ENCODE data around the gene ARV1.
A peak's percentile ranks its signal among the peaks of the same experiment; 100 is the strongest.

The ARV1 gene

DNA sequence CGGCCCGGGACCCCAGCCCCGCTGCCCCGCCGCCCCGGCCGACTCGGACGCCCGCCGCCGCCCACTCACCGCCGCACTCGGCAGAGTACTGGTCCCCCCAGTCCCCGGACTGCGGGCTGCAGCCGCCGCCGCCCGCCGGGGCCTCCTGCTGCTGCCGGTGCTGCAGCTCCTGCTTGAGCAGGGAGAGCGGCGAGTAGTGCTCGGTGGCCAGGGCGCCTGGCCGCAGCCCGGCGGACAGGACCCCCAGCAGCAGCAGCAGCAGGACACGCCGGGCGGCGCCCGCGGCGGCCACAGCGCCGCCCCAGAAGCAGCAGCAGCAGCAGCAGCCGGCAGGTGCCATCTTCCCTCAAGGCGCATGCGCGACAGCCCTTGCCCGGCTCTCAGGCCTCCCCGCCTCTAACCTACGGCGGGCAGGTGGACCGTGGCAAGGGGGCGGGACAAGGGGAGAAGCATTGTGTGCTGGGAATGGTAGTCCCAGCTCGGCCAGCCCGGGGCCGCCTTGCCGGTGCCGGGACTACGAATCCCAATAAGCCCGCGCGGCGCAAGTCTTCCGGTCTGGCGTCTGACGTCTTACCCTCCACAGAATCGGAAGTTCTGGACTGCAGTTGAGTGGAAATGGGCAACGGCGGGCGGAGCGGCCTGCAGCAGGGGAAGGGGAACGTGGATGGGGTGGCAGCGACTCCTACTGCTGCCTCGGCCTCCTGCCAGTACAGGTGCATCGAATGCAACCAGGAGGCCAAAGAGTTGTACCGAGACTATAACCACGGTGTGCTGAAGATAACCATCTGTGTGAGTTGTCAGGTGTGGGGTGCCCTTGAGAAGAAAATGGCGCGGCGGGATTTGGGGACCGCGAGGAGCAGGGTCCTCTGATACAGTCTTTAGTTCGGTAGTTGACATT, at the start of gene ARV1, which contains the start of gene TTC13:
Gene ARV1, plus strand, starts transcription at position 604 of the 898 bp plus-strand sequence. Its CDS starts 12 bp downstream, at position 616.
Gene TTC13, minus strand, starts transcription at position 371 of the 898 bp plus-strand sequence. Its CDS starts 31 bp downstream, at position 340.
- peak; percentile 92 for DNase-seq (ENCODE audit: low read depth in 1 of 2, low spot score in 1 of 2)

DNA sequence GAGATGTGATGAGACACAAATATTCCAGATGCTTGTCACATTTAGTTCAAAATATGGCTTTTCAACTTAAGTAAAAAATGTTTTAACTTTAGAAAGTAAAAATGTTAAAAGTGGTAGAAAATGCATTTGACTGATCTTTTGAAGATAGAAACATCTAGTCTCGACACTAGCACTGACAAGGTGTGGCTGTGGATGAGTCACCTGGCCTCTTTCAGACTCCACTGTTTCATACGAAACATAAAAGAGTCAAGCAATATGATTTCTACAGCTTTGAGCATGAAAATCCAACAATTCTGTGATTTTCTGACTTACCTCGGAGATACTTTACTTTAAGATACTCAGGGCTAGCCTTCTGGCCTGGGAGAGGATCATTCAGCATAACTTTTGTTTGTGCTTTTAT, 47.9 kb upstream of the ARV1 start:
- no peak for DNase-seq (ENCODE audit: low read depth in 1 of 2, low spot score in 1 of 2)

GRCh38 chr1:230935852-230936251, 43.0 kb upstream of the ARV1 start:
- DNase-seq (ENCODE audit: low read depth in 1 of 2, low spot score in 1 of 2) = no peak

- DNase-seq (ENCODE audit: low read depth in 1 of 2, low spot score in 1 of 2) = no peak
These were observed 42.4 kb upstream of the ARV1 start for GRCh38 chr1:230936475-230936874.

GRCh38 chr1:230937371-230937770, 41.5 kb upstream of the ARV1 start:
- no peak for DNase-seq (ENCODE audit: low read depth in 1 of 2, low spot score in 1 of 2)

GRCh38 chr1:230938924-230939368, 39.9 kb upstream of the ARV1 start:
- DNase-seq (ENCODE audit: low read depth in 1 of 2, low spot score in 1 of 2) = no peak

GRCh38 chr1:230939806-230940489, 38.9 kb upstream of the ARV1 start:
- DNase-seq (ENCODE audit: low read depth in 1 of 2, low spot score in 1 of 2) = no peak

GRCh38 chr1:230940848-230941247, 38.0 kb upstream of the ARV1 start:
- DNase-seq (ENCODE audit: low read depth in 1 of 2, low spot score in 1 of 2) = no peak

DNA sequence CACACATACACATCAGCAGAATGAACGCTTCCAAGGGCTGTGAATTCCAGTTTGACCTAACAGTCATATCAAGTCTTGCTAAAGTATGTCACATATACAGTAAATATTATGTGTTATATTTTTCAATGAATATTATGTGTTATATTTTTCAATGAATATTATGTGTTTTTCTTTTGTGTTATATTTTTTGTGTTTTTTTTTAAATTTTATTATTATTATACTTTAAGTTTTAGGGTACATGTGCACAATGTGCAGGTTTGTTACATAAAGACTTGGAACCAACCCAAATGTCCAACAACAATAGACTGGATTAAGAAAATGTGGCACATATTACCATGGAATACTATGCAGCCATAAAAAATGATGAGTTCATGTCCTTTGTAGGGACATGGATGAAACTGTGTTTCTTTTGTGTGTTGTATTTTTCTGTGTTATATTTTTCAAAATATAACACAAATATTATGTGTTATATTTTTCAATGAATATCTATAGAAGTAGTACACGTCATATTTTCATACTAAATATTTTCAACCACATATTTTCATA, 35.8 kb upstream of the ARV1 start:
- no peak for DNase-seq (ENCODE audit: low read depth in 1 of 2, low spot score in 1 of 2)

- DNase-seq (ENCODE audit: low read depth in 1 of 2, low spot score in 1 of 2) = no peak
These were observed 30.6 kb upstream of the ARV1 start for GRCh38 chr1:230948301-230948700.

DNA sequence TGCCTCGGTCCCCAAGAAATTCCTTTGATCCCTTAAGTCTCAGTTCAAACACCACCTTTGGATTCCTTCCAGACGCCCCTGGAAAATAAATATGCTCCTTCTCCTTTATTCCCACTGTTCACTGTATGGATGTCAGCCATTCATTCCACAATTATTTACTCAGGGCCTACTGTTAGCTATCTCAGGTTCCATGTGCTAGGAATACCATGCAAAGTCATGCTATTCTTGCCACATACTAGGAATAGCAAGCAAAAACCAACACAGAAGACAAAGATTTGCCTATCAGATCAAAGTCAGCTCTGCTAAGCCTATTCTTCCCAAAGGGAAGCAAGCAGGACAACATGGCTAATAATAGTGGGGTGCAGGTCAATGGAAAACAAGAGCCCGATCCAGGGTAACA, 30.0 kb upstream of the ARV1 start:
- DNase-seq (ENCODE audit: low read depth in 1 of 2, low spot score in 1 of 2) = no peak

DNA sequence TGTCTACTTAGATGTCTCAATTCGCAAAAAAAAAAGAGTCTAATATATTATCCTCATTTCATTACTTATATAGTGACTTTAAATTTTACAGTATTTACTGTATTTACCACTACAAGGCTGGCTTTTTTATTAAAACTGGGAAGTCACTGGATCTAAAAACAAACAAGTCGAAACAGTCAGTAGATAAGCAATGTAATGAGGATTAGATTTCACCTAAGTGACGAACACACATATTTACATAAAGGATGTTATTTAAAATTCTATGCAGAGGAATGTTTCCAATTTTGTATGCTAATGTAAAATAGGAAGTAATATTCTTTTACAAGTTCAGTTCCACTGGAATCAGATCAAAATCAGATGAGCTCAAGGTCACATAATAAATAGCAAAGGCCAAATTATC, 28.5 kb upstream of the ARV1 start:
- DNase-seq (ENCODE audit: low read depth in 1 of 2, low spot score in 1 of 2) = no peak

DNA sequence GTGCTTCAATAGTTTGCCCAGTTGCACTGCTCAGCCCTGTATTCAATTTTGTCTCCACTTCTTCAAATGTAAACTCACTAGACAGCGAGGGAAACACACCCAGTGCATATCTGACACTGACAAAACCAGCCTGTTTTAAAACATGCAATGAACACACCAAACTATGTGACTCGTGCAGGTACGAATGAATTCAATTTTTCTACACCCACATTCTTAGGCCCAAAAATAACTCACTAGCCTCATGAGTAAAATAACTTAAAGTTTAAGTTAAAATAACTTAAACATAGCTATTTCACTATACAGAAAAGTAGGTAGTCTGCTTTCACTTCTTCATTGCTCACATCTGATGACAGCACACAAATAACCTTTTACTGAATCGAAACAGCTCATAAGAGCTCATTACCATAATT, 21.3 kb upstream of the ARV1 start:
- no peak for DNase-seq (ENCODE audit: low read depth in 1 of 2, low spot score in 1 of 2)

GRCh38 chr1:230958370-230958769, 20.5 kb upstream of the ARV1 start:
- DNase-seq (ENCODE audit: low read depth in 1 of 2, low spot score in 1 of 2) = no peak

- DNase-seq (ENCODE audit: low read depth in 1 of 2, low spot score in 1 of 2) = no peak
These were observed 14.0 kb upstream of the ARV1 start for GRCh38 chr1:230964896-230965295.

- no peak for DNase-seq (ENCODE audit: low read depth in 1 of 2, low spot score in 1 of 2)
These were observed 13.4 kb upstream of the ARV1 start for GRCh38 chr1:230965535-230965934.

DNA sequence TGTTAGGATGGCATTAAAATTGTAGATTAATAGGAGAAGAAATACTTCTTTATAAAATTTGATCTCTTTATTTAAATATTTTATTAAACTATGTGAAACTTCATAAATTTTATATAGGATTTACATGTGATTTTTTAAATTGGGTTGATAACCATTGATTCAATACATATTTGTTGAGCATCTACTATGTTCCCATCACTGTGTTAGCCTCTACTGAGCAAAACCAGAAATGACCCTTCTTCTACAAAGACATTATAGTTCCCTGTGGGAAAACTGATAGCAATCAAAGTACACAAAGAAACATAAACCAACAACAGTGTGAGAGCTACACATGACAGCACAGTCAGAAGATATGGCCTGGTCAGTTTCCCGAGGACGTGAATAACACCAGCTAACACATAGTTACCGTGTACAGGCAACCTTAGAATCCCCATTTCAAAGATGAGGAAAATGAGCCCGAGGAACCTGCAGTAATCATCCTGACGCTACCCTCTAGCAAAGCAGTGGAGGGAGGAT, 12.5 kb upstream of the ARV1 start:
- no peak for DNase-seq (ENCODE audit: low read depth in 1 of 2, low spot score in 1 of 2)

DNA sequence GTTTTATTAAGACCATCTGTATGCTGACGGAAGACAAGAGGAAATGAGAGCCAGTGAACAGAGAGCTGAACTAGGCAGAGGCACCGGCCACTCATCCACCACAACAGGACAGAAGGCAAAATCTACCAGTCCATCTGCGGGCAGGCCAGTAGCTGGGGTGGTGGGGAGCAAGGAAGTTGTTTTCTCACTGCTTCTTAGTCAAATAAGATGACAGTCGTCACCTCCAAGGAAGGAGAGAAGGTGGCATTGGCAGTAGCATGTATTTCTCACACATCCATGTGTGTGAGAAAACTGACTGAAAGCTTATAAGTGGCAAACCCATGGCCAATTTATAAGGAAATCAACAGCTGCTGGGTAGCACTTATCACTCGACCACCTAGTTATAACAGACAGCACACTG, 8.5 kb upstream of the ARV1 start:
- no peak for DNase-seq (ENCODE audit: low read depth in 1 of 2, low spot score in 1 of 2)

DNA sequence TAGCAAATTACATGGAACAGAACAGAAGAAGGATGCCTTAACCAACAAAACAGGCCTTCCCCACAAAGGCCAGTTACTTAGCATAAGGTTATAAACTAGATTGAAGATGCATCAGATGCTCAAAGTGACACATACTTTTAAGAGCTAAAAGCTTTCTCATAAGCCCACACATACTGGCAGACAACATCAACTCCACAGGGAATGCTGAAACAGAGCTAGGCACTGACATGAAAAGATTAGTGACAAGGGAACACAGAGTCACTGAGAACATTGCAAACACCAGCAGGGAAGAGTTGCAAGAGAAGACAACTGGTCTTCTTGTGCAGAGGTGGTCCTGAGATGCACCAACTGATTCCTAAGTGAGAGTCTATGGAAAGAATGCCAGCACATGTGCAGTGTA, 7.1 kb upstream of the ARV1 start:
- DNase-seq (ENCODE audit: low read depth in 1 of 2, low spot score in 1 of 2) = no peak

- DNase-seq (ENCODE audit: low read depth in 1 of 2, low spot score in 1 of 2) = peak; percentile 16 to 20
These were observed 6.0 kb upstream of the ARV1 start for GRCh38 chr1:230972855-230973271.

DNA sequence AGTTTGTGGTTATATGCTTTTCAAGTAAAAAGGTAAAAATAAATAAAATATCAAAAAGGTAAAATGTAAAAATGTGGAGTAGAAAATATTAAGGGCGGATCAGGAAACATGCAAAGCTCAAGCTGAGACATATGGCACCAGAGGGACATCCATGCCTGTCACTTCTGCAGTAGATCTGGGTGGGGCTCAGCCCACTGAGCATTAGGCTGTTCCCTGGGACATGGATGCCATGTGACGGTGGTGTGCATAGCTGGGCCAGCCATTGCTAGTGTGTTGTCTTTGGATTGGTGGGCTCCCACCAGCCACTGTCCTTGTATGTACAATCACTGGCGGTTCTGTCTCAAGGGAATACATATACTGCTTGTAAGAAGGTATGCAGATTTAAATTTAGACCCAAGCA, 3.3 kb upstream of the ARV1 start:
- no peak for DNase-seq (ENCODE audit: low read depth in 1 of 2, low spot score in 1 of 2)

DNA sequence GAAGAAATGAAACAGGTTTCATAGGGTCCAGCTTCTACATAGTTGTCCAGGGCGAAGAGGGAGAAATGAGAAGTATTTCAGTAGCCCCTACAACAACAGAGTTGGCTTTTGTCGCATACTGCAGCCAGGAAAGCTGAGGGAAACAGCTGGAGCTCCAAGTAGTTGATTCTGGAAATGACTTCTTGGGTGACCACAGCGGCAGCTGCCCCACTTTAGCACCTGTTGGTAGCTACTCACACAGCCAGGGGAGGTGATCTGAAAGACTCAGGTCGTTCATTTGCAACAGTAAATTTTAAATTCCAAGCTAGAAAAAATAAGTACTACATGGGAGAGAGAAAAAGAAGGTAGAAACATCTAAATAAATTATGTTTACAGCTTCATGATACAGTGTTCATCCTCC, 2.5 kb upstream of the ARV1 start:
- no peak for DNase-seq (ENCODE audit: low read depth in 1 of 2, low spot score in 1 of 2)

Data from activated T-helper 1 cell treated with anti-CD3 and anti-CD28 coated beads, Interleukin-2, amount 50 U/mL, for 16 hours (primary cell).